Measurements from ENCODE around the gene OSBP.
"Not testable (repeated sequence)": the region's sequence is repeated elsewhere in the genome, so short reads cannot be mapped to it uniquely, and the experiment has no call there.

OSBP gene

GRCh38 chr11:59550842-59551658 is 64.5 kb downstream of the OSBP start:
- peak; percentile 51 for DNase-seq

- DNase-seq, result peak; percentile 83
Measured at GRCh38 chr11:59550368-59550841, 65.2 kb downstream of the OSBP start.

- DNase-seq, result no peak
Measured at GRCh38 chr11:59548309-59548656, 67.3 kb downstream of the OSBP start.

- not testable (repeated sequence) for DNase-seq
Measured at GRCh38 chr11:59547605-59548308, 67.8 kb downstream of the OSBP start.

- no peak for DNase-seq
Measured at GRCh38 chr11:59545179-59546020, 70.2 kb downstream of the OSBP start.

- DNase-seq, result no peak
Measured at GRCh38 chr11:59544869-59545178, 70.8 kb downstream of the OSBP start.

- not testable (repeated sequence) for DNase-seq
Measured at GRCh38 chr11:59543713-59544112, 71.9 kb downstream of the OSBP start.

- no peak for DNase-seq
Measured at GRCh38 chr11:59542142-59542810, 73.3 kb downstream of the OSBP start.

GRCh38 chr11:59534676-59535075 is 80.9 kb downstream of the OSBP start:
- DNase-seq, result no peak

GRCh38 chr11:59532620-59533019 is 83.0 kb downstream of the OSBP start:
- DNase-seq, result no peak

GRCh38 chr11:59528711-59529110 is 86.9 kb downstream of the OSBP start:
- no peak for DNase-seq

All from NCI-H2081 treated with DMSO at 0.1 percent for 48 hours (cell line).